ENCODE data around the gene USP15.

USP15 gene

DNA sequence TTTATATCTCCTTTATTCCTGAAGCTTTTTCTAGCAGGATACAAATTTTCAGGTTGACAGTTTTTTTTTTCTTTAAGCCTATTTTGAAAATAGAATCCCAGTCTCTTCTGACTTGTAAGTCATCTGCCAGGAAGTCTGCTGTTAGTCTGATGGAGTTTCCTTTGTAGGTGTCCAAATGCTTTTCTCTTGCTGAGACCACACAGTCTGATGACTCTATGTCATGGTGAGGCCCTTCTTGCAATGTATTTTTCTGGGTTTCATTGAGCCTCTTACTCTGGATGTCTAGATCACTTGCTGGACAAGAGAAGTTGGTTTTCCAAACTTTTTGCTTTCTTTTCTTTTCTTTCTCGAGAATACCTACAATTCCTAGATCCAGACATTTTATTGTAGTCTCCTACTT is 30.6 kb downstream of the USP15 start:
- H3K4me1 ChIP-seq (ENCODE audit: low read length) = no peaks in the 10 kb centered on the region
- no peak overlapping the region for H3K27ac ChIP-seq (ENCODE audit: low read length)
- peaks cover 97% of the 10 kb centered on the region for H3K79me2 ChIP-seq (ENCODE audit: low read length)
- no peak overlapping the region for H3K4me3 ChIP-seq (ENCODE audit: low read length)
- 0 out of 2 replicates have a peak, but pooled peaks cover 3% of the 10 kb centered on the region for H3K36me3 ChIP-seq (replicated peaks; ENCODE audit: insufficient read depth, low read length)
- H3K9ac ChIP-seq (ENCODE audit: low read length) = no peak overlapping the region
- H3F3A ChIP-seq (ENCODE audit: insufficient read depth, low read length) = no peaks in the 10 kb centered on the region
- no peak for DNase-seq
- no peak overlapping the region for H3K4me2 ChIP-seq (ENCODE audit: low read depth, low read length)
- H4K20me1 ChIP-seq (ENCODE audit: insufficient read depth, low read length) = peaks cover 42% of the 10 kb centered on the region
- H3K9me3 ChIP-seq (replicated peaks; ENCODE audit: insufficient read depth, low read length) = no peaks in the 10 kb centered on the region
- no peaks in the 10 kb centered on the region for H3K27me3 ChIP-seq (replicated peaks; ENCODE audit: insufficient read depth, low read length)
- H3K9me2 ChIP-seq (replicated peaks; ENCODE audit: insufficient read depth, low read length) = no peaks in the 10 kb centered on the region
- TF ChIP-seq EZH2phosphoT487 (IDR thresholded peaks at IDR 0.05; ENCODE audit: low read length) (no peak), EZH2 (optimal IDR thresholded peaks at IDR 0.05; ENCODE audit: low read depth, low read length) (no peak)
- TF ChIP-seq, protein P1, sequence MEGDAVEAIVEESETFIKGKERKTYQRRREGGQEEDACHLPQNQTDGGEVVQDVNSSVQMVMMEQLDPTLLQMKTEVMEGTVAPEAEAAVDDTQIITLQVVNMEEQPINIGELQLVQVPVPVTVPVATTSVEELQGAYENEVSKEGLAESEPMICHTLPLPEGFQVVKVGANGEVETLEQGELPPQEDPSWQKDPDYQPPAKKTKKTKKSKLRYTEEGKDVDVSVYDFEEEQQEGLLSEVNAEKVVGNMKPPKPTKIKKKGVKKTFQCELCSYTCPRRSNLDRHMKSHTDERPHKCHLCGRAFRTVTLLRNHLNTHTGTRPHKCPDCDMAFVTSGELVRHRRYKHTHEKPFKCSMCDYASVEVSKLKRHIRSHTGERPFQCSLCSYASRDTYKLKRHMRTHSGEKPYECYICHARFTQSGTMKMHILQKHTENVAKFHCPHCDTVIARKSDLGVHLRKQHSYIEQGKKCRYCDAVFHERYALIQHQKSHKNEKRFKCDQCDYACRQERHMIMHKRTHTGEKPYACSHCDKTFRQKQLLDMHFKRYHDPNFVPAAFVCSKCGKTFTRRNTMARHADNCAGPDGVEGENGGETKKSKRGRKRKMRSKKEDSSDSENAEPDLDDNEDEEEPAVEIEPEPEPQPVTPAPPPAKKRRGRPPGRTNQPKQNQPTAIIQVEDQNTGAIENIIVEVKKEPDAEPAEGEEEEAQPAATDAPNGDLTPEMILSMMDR (IDR thresholded peaks at IDR 0.05; ENCODE audit: low read length) = no peak
- H2AFZ ChIP-seq (ENCODE audit: low read length) = no peak overlapping the region

GRCh38 chr12:62291864-62292760 is 31.9 kb downstream of the USP15 start:
- no peak overlapping the region for H3K4me3 ChIP-seq (ENCODE audit: low read length)
- H4K20me1 ChIP-seq (ENCODE audit: insufficient read depth, low read length) = peaks cover 39% of the 10 kb centered on the region
- TF ChIP-seq EZH2phosphoT487 (IDR thresholded peaks at IDR 0.05; ENCODE audit: low read length) = no peak
- TF ChIP-seq, protein P1 (IDR thresholded peaks at IDR 0.05; ENCODE audit: low read length) = no peak
- TF ChIP-seq EZH2 (optimal IDR thresholded peaks at IDR 0.05; ENCODE audit: low read depth, low read length) = no peak

DNA sequence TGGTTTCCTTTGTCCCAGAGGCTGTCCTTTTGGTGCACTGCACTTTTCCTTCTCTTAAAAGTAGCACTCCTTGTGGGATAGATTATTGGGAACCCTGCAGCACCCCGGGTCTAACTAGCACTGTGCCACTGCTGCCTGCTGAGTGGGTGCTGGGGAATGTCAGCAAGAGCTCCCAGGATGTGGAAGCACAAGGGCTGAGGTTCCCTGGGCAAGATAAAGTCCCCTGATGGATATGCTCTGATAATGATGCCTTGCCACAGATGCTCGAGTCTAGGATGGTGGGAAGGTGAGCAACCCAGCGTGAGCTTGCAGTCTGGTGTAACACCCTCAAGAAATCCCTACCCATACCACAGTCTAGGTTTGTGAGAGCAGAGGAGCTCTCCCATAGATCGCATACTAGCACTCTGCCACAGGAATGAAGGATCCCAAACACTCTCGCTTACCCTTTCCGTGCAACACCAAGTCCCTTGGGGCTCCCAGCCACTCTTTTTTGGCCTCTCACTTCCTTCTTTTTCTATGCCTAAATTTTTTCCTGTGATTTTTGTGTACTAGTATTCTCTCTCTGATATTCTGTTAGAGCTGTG is 32.6 kb downstream of the USP15 start:
- peaks cover 97% of the 10 kb centered on the region for H3K79me2 ChIP-seq (ENCODE audit: low read length)
- 0 out of 2 replicates have a peak, but pooled peaks cover 3% of the 10 kb centered on the region for H3K36me3 ChIP-seq (replicated peaks; ENCODE audit: insufficient read depth, low read length)
- peaks cover 36% of the 10 kb centered on the region for H4K20me1 ChIP-seq (ENCODE audit: insufficient read depth, low read length)
- no peak overlapping the region for H3K27ac ChIP-seq (ENCODE audit: low read length)
- no peak overlapping the region for H3K4me2 ChIP-seq (ENCODE audit: low read depth, low read length)
- no peaks in the 10 kb centered on the region for H3K9me3 ChIP-seq (replicated peaks; ENCODE audit: insufficient read depth, low read length)
- no peak overlapping the region for H2AFZ ChIP-seq (ENCODE audit: low read length)
- no peak overlapping the region for H3K9ac ChIP-seq (ENCODE audit: low read length)
- H3K4me1 ChIP-seq (ENCODE audit: low read length) = no peaks in the 10 kb centered on the region
- TF ChIP-seq EZH2phosphoT487 (IDR thresholded peaks at IDR 0.05; ENCODE audit: low read length) (no peak), EZH2 (optimal IDR thresholded peaks at IDR 0.05; ENCODE audit: low read depth, low read length) (no peak)
- TF ChIP-seq, protein P1 (IDR thresholded peaks at IDR 0.05; ENCODE audit: low read length) = no peak
- H3K4me3 ChIP-seq (ENCODE audit: low read length) = no peak overlapping the region
- H3F3A ChIP-seq (ENCODE audit: insufficient read depth, low read length) = no peaks in the 10 kb centered on the region
- no peak for DNase-seq
- H3K27me3 ChIP-seq (replicated peaks; ENCODE audit: insufficient read depth, low read length) = no peaks in the 10 kb centered on the region
- H3K9me2 ChIP-seq (replicated peaks; ENCODE audit: insufficient read depth, low read length) = no peaks in the 10 kb centered on the region

More at GRCh38 chr12:62291864-62292760, 31.9 kb downstream of the USP15 start:
- Histone ChIP-seq H2AFZ (ENCODE audit: low read length) (no peak overlapping the region), H3K4me2 (ENCODE audit: low read depth, low read length) (no peak overlapping the region), H3K79me2 (ENCODE audit: low read length) (peaks cover 97% of the 10 kb centered on the region), H3K9ac (ENCODE audit: low read length) (no peak overlapping the region), H3K9me2 (replicated peaks; ENCODE audit: insufficient read depth, low read length) (no peaks in the 10 kb centered on the region), H3K27me3 (replicated peaks; ENCODE audit: insufficient read depth, low read length) (no peaks in the 10 kb centered on the region), H3K9me3 (replicated peaks; ENCODE audit: insufficient read depth, low read length) (no peaks in the 10 kb centered on the region), H3K36me3 (replicated peaks; ENCODE audit: insufficient read depth, low read length) (0 out of 2 replicates have a peak, but pooled peaks cover 3% of the 10 kb centered on the region), H3K27ac (ENCODE audit: low read length) (no peak overlapping the region), H3K4me1 (ENCODE audit: low read length) (no peaks in the 10 kb centered on the region), H3F3A (ENCODE audit: insufficient read depth, low read length) (no peaks in the 10 kb centered on the region)
- no peak for DNase-seq

Measured in MM.1S (cell line).